Ishikawa (cell line): ENCODE results near the gene BLTP2.

Experiments used
- CREB1 ChIP-seq: IDR thresholded peaks from 2 replicates; pipeline ENCODE4 v1.6.1; 2012; ENCODE audit warnings: low read depth
- NFIC ChIP-seq: IDR thresholded peaks from 2 replicates; pipeline ENCODE4 v1.6.1; 2012
- RAD21 ChIP-seq: IDR thresholded peaks from 2 replicates; pipeline ENCODE4 v1.6.1; 2012; ENCODE audit warnings: low read depth
- YY1 ChIP-seq: IDR thresholded peaks from 2 replicates; pipeline ENCODE4 v1.6.1; 2012; ENCODE audit warnings: low read depth
- ZBTB7A ChIP-seq: IDR thresholded peaks from 2 replicates; pipeline ENCODE4 v1.6.1; 2012; ENCODE audit warnings: low read depth

DNA sequence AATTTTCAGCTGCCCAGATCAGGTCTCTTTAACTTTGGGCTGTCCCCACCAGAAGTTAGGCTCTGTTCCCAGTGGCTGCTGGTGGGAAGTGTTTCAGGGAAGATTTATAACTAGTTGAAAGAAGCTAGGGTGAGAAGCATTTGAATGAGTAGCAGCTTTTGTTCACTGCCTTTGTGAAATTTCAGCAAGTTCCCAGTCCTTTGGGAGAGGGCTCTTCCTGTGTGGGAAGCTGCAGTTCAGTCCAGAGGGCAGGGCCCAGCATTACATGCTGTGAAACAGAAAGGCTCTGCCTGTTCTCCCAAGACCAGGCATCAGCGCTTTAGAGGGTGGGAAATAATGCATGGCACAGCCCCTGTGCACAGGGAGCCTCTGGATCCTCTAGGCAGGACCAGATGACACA, 48.9 kb upstream of the BLTP2 start:
- TF ChIP-seq ZBTB7A (no peak), RAD21 (no peak), YY1 (no peak), CREB1 (no peak), NFIC (no peak)
